IMR-90 (cell line): ENCODE results near the gene GAMT. TPM values are rescaled to one million over a fixed set of nuclear protein-coding genes. Genes with fewer than 3 reads are reported as not detected.

ENCODE experiments used
- ATAC-seq: fragments of 200-7000 bp; cut with Tn5 transposase; 2 replicates; pipeline ENCODE4 v1.9.1; 2020; ENCODE audit warnings: low read depth, mild to moderate bottlenecking, moderate library complexity
- BruUV-seq: library from RNA; stranded (reverse); fragments of 400-500 nt; replicated peaks from 2 replicates; lab custom pipeline; 2021; lab: Mats Ljungman, UMichigan
- CTCF ChIA-PET: fragments of 300-600 bp; formaldehyde crosslinking; extraction: SDS; loops from one replicate; lab custom pipeline; 2021; ENCODE audit warnings: antibody characterized with exemption; lab: Yijun Ruan, JAX
- POLR2A ChIA-PET: fragments of 300-600 bp; sonication (Branson Sonifier 250); formaldehyde crosslinking; loops from one replicate; lab custom pipeline; 2022; ENCODE audit warnings: antibody characterized with exemption; ENCODE audit not compliant: unreplicated experiment; lab: Charles Lee
- DNase-seq: peaks from one replicate; pipeline ENCODE4 v3.0.0; 2013
- H2AFZ ChIP-seq: replicated peaks from 2 replicates; pipeline ENCODE3; 2013; ENCODE audit warnings: low read length, mild to moderate bottlenecking; ENCODE audit not compliant: poor library complexity
- H2AK5ac ChIP-seq: 2 replicates; pipeline ENCODE4 v1.6.1; 2013; ENCODE audit warnings: low read depth, low read length, inconsistent platforms
- H2AK9ac ChIP-seq: replicated peaks from 2 replicates; pipeline ENCODE3; 2013; ENCODE audit warnings: mild to moderate bottlenecking, low read depth, low read length, moderate library complexity; ENCODE audit not compliant: poor library complexity
- H2BK120ac ChIP-seq: 2 replicates; pipeline ENCODE4 v1.6.1; 2013; ENCODE audit warnings: low read depth, low read length, inconsistent platforms
- H2BK15ac ChIP-seq: 3 replicates; pipeline ENCODE4 v1.6.1; 2013; ENCODE audit warnings: low read depth, low read length, inconsistent platforms
- H2BK20ac ChIP-seq: 2 replicates; pipeline ENCODE4 v1.6.1; 2013; ENCODE audit warnings: low read depth, mild to moderate bottlenecking, inconsistent platforms, low read length, moderate library complexity
- H2BK5ac ChIP-seq: 2 replicates; pipeline ENCODE4 v1.6.1; 2013; ENCODE audit warnings: mild to moderate bottlenecking, low read depth, low read length, inconsistent platforms; ENCODE audit not compliant: poor library complexity, severe bottlenecking
- H3K14ac ChIP-seq: replicated peaks from 2 replicates; pipeline ENCODE4 v1.6.1; 2013; ENCODE audit warnings: low read depth, low read length, inconsistent platforms
- H3K18ac ChIP-seq: 2 replicates; pipeline ENCODE4 v1.6.1; 2013; ENCODE audit warnings: low read depth, low read length, control low read depth
- H3K23ac ChIP-seq: 2 replicates; pipeline ENCODE4 v1.6.1; 2013; ENCODE audit warnings: low read depth, low read length, inconsistent platforms
- H3K27ac ChIP-seq: 2 replicates; pipeline ENCODE4 v1.5.1; 2013; ENCODE audit warnings: mild to moderate bottlenecking, control low read depth, low read length; ENCODE audit not compliant: insufficient read depth
- H3K27me3 ChIP-seq: 2 replicates; pipeline ENCODE4 v1.6.1; 2013; ENCODE audit warnings: low read length; ENCODE audit not compliant: control insufficient read depth, insufficient read depth
- H3K36me3 ChIP-seq: 2 replicates; pipeline ENCODE4 v1.6.1; 2013; ENCODE audit warnings: low read length, mixed read lengths; ENCODE audit not compliant: control insufficient read depth, insufficient read depth
- H3K4ac ChIP-seq: 2 replicates; pipeline ENCODE4 v1.6.1; 2013; ENCODE audit warnings: low read depth, low read length, inconsistent platforms
- H3K4me1 ChIP-seq: 2 replicates; pipeline ENCODE4 v1.6.1; 2013; ENCODE audit warnings: low read length, mixed read lengths; ENCODE audit not compliant: control insufficient read depth, insufficient read depth
- H3K4me2 ChIP-seq: 2 replicates; pipeline ENCODE4 v1.6.1; 2013; ENCODE audit warnings: low read depth, mild to moderate bottlenecking, control low read depth, low read length, moderate library complexity
- H3K4me3 ChIP-seq: 2 replicates; pipeline ENCODE4 v1.5.1; 2013; ENCODE audit warnings: low read depth, mild to moderate bottlenecking, control low read depth, low read length, moderate library complexity; ENCODE audit not compliant: insufficient read depth
- H3K56ac ChIP-seq: 2 replicates; pipeline ENCODE4 v1.6.1; 2013; ENCODE audit warnings: low read length, inconsistent platforms; ENCODE audit not compliant: insufficient read depth; ENCODE audit errors: extremely low read depth
- H3K79me1 ChIP-seq, 2 experiments: 2 replicates each; pipeline ENCODE4 v1.6.1; 2013; ENCODE audit warnings: low read length in 2 of 2, inconsistent platforms in 1 of 2, low read depth in 1 of 2
- H3K9ac ChIP-seq: 2 replicates; pipeline ENCODE4 v1.6.1; 2013; ENCODE audit warnings: low read depth, low read length, control low read depth
- H3K9me1 ChIP-seq: 2 replicates; pipeline ENCODE4 v1.6.1; 2013; ENCODE audit warnings: low read length, inconsistent platforms; ENCODE audit not compliant: insufficient read depth
- H3K9me3 ChIP-seq: 2 replicates; pipeline ENCODE4 v1.6.1; 2013; ENCODE audit warnings: low read length; ENCODE audit not compliant: control insufficient read depth, insufficient read depth
- H4K20me1 ChIP-seq: 2 replicates; pipeline ENCODE4 v1.6.1; 2013; ENCODE audit warnings: low read length, inconsistent platforms; ENCODE audit not compliant: insufficient read depth
- H4K5ac ChIP-seq: 2 replicates; pipeline ENCODE4 v1.6.1; 2013; ENCODE audit warnings: mild to moderate bottlenecking, low read depth, low read length, control low read depth
- H4K8ac ChIP-seq, 2 experiments: 2 replicates each; pipeline ENCODE4 v1.6.1; 2013; ENCODE audit warnings: low read depth in 2 of 2, low read length in 2 of 2, control low read depth in 1 of 2, inconsistent platforms in 1 of 2
- H4K91ac ChIP-seq: 2 replicates; pipeline ENCODE4 v1.6.1; 2013; ENCODE audit warnings: low read depth, low read length, inconsistent platforms; ENCODE audit not compliant: insufficient read depth
- BHLHE40 ChIP-seq: fragments of 150-350 bp; IDR thresholded peaks from 2 replicates; pipeline ENCODE4 v1.6.1; 2016; ENCODE audit warnings: mild to moderate bottlenecking, low read depth, low read length
- CHD1 ChIP-seq: IDR thresholded peaks from 2 replicates; pipeline ENCODE4 v1.6.1; 2012; ENCODE audit warnings: low read depth, low read length, improper control_type of control experiment
- MAZ ChIP-seq: IDR thresholded peaks from 2 replicates; pipeline ENCODE4 v1.6.1; 2012; ENCODE audit warnings: low read depth, mild to moderate bottlenecking, low read length, improper control_type of control experiment, moderate library complexity, borderline replicate concordance
- NFE2L2 ChIP-seq: fragments of 150-350 bp; IDR thresholded peaks from 2 replicates; pipeline ENCODE4 v1.6.1; 2016; ENCODE audit warnings: low read depth, mild to moderate bottlenecking, low read length
- RAD21 ChIP-seq: IDR thresholded peaks from 2 replicates; pipeline ENCODE4 v1.6.1; 2012; ENCODE audit warnings: low read length, improper control_type of control experiment
- RCOR1 ChIP-seq: IDR thresholded peaks from 2 replicates; pipeline ENCODE4 v1.6.1; 2012; ENCODE audit warnings: mild to moderate bottlenecking, low read length, improper control_type of control experiment; ENCODE audit not compliant: insufficient replicate concordance
- SMC3 ChIP-seq: fragments of 150-350 bp; IDR thresholded peaks from 2 replicates; pipeline ENCODE4 v1.6.1; 2016; ENCODE audit warnings: low read depth, mild to moderate bottlenecking, antibody characterized with exemption, low read length, moderate library complexity
- USF2 ChIP-seq: fragments of 150-350 bp; IDR thresholded peaks from 2 replicates; pipeline ENCODE4 v1.6.1; 2017; ENCODE audit warnings: mild to moderate bottlenecking, antibody characterized with exemption, low read length, low read depth
- WGBS, 2 experiments: methylation state at CpG; one replicate each; pipeline versions ENCODE4 v1.1.5 to v1.1.7; 2013; ENCODE audit warnings: missing lambda C conversion rate in 2 of 2; ENCODE audit not compliant: insufficient read length in 1 of 2; ENCODE audit errors: extremely low coverage in 2 of 2; 5-methylcytosine and 5-hydroxymethylcytosine counted together
- dilution Hi-C: fragments of 300-500 bp; cut with HindIII; formaldehyde crosslinking; loops from one replicate; pipeline ENCODE4 v1.14.3; 2018; ENCODE audit warnings: low sequenced_read_pairs; ENCODE audit not compliant: unreplicated experiment
- in situ Hi-C: fragments of 300-500 bp; cut with MboI; formaldehyde crosslinking; loops from 3 replicates; pipeline ENCODE4 v1.14.3; 2019; ENCODE audit warnings: low sequenced_read_pairs, inconsistent platforms, mixed read lengths
- intact Hi-C: fragments of 100-400 bp; cut with micrococcal nuclease; formaldehyde crosslinking; loops from 2 replicates; pipeline ENCODE4 v1.10.0; 2022
- polyA plus RNA-seq, 3 experiments: library from polyadenylated mRNA; depleted of rRNA; stranded (reverse); fragments of >200 nt; gene quantifications; 2 replicates each; pipeline ENCODE4 v1.2.3, GENCODE V29; 2012; ENCODE audit warnings: low replicate concordance in 1 of 3
- total RNA-seq: library from RNA; depleted of rRNA; stranded (reverse); fragments of >200 nt; gene quantifications from 2 replicates; pipeline ENCODE4 v1.2.3, GENCODE V29; 2012

The GAMT gene
- total and polyA plus RNA-seq, 2 of the 4 experiments (the other 2 are of a cell fraction), result 22.8 to 51.8 TPM

- Histone ChIP-seq H2BK120ac (no peak within 1 kb of the TSS), H2BK20ac (no peak within 1 kb of the TSS), H3K9me3 (no peaks in the 10 kb centered on the region), H3K9ac (peak within 1 kb of the TSS; percentile 73), H3K4me2 (peak within 1 kb of the TSS; percentile 93), H3K79me1 (peaks cover 0 to 35% of the 10 kb centered on the region in 2 experiments; a peak in 1 of 4 replicates), H4K20me1 (peaks cover 47% of the 10 kb centered on the region), H3K4me3 (peak within 1 kb of the TSS; percentile 85), H3K27ac (peak within 1 kb of the TSS; percentile 83), H3K23ac (peak within 1 kb of the TSS; percentile 39; the same call in 1 of the 2 replicates), H4K8ac (peak within 1 kb of the TSS; percentile 85 to 92), H3K18ac (peak within 1 kb of the TSS; percentile 16; the same call in 1 of the 2 replicates), H2AK9ac (peak within 1 kb of the TSS; percentile 99), H3K14ac (peak within 1 kb of the TSS; percentile 79), H3K4ac (peak within 1 kb of the TSS; percentile 84), H2BK5ac (peak within 1 kb of the TSS; percentile 84), H3K36me3 (peaks cover 8% of the 10 kb centered on the region; the same call in 1 of the 2 replicates), H3K56ac (peak within 1 kb of the TSS; percentile 50; the same call in 1 of the 2 replicates), H4K5ac (peak within 1 kb of the TSS; percentile 48), H4K91ac (peak within 1 kb of the TSS; percentile 57; the same call in 1 of the 2 replicates), H2BK15ac (no peak within 1 kb of the TSS), H2AK5ac (peak within 1 kb of the TSS; percentile 87), H3K27me3 (no peaks in the 10 kb centered on the region), H3K9me1 (peaks cover 8% of the 10 kb centered on the region), H3K4me1 (peaks cover 24% of the 10 kb centered on the region), H2AFZ (peak within 1 kb of the TSS; percentile 93)
- in situ Hi-C loops (no loop called here), intact Hi-C loops (loop anchor here (5.0 kb wide), 1 partner anchor 130 kb away; the partner anchor contains the start of gene FAM174C), dilution Hi-C loops (no loop called here)
- ATAC-seq (peak; percentile 48), DNase-seq (no peak)
- no TSS peak for BruUV-seq
- POLR2A ChIA-PET, result no interaction called here
- CTCF ChIA-PET, result no interaction called here
- WGBS, 2 experiments, result 0% methylated on average over 35 of the region's 121 CpGs; no CpG with 5 or more reads in 1 of the 2 experiments
- TF ChIP-seq BHLHE40 (no peak), RAD21 (no peak), CHD1 (no peak; the same call in 1 of the 2 replicates), MAZ (peak; percentile 28; the same call in 1 of the 2 replicates), SMC3 (no peak), USF2 (no peak), RCOR1 (no peak), NFE2L2 (no peak)
These were observed 6.4 kb upstream of the GAMT start, which contains the start of gene DAZAP1 for GRCh38 chr19:1407528-1408299. Gene DAZAP1 (plus strand): TSS chr19:1407586. CDS start chr19:1407774, 188 bp downstream.
